Ovary (tissue), 3 donors: ENCODE data around the gene SNX32.

Experiments used
- CTCF ChIP-seq, 3 donors: fragments of 450-650 bp in 2 of 3; fragments of 200-600 bp in 1 of 3; IDR thresholded peaks; one replicate each; pipeline versions ENCODE4 v1.5.1 to v1.8.0; 2016 to 2022; ENCODE audit warnings: antibody characterized with exemption in 3 of 3, mild to moderate bottlenecking in 1 of 3
- EP300 ChIP-seq: sonication (generic); formaldehyde crosslinking; IDR thresholded peaks from one replicate; pipeline ENCODE4 v1.6.1; 2017; ENCODE audit warnings: antibody characterized with exemption
- POLR2A ChIP-seq: fragments of 450-650 bp; IDR thresholded peaks from one replicate; pipeline ENCODE4 v1.6.1; 2017; ENCODE audit warnings: antibody characterized with exemption, mild to moderate bottlenecking, moderate library complexity
- donor health status: DM: no; HTN: no; CAD: no.

GRCh38 chr11:65867284-65868071 is 33.7 kb downstream of the SNX32 start:
- TF ChIP-seq CTCF (IDR thresholded peaks at IDR 0.05) (no peak), POLR2A (no peak), EP300 (no peak)
